Measurements from ENCODE around the gene ZIC1. TPM values are rescaled to one million over a fixed set of nuclear protein-coding genes. Genes with fewer than 3 reads are reported as not detected.

Gene ZIC1
- total RNA-seq, 2 donors from 2014 or later = not detected

DNA sequence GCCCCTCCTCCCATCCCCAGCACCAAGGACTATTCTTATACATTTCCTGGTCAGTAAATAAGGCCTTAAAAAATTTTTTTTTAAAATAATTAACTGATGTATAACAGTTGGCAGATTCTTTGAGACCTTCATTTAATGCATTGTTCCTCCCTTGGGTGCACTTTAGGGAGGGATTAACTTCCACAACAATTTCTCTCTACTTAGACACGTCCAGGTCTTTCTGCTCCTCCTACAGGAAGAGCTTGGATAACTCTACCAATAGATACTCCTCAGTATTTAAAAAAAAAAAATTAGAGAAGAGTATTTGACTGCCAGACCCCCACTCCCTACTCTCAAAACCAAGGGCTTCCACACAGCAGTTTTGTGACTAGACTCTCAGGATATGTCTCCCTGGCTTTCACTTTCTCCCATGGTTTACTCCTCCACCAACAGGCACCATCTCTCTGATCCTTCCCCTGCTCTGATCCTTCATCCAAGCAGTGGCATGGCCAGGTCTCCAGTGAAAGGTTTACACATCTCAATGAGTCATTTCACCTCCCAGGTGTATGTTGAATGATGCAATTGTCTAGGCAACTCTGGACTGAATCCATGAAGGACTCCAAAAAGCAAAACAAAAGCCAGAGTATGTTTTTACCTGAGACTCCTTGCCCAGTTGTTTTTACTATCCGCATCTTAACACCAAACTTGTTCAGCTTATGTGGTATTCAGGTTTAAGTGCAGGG, 10.2 kb upstream of the ZIC1 start:
- Histone ChIP-seq H3K27me3 (replicated peaks; ENCODE audit: insufficient read depth) (peaks cover 42% of the 10 kb centered on the region), H3K9me3 (no peaks in the 10 kb centered on the region), H3K4me1 (replicated peaks) (no peaks in the 10 kb centered on the region), H3K36me3 (no peaks in the 10 kb centered on the region), H3K4me3 (no peak overlapping the region), H3K27ac (no peak overlapping the region)
- 48% methylated on average over 2 of the region's 2 CpGs for WGBS
- no peak for DNase-seq (ENCODE audit: low spot score)
- intact Hi-C loops (cut with DNase I) = no loop called here
- TF ChIP-seq POLR2AphosphoS5 (IDR thresholded peaks at IDR 0.05) (no peak), POLR2A (IDR thresholded peaks at IDR 0.05) (no peak)
- TF ChIP-seq, protein P1, sequence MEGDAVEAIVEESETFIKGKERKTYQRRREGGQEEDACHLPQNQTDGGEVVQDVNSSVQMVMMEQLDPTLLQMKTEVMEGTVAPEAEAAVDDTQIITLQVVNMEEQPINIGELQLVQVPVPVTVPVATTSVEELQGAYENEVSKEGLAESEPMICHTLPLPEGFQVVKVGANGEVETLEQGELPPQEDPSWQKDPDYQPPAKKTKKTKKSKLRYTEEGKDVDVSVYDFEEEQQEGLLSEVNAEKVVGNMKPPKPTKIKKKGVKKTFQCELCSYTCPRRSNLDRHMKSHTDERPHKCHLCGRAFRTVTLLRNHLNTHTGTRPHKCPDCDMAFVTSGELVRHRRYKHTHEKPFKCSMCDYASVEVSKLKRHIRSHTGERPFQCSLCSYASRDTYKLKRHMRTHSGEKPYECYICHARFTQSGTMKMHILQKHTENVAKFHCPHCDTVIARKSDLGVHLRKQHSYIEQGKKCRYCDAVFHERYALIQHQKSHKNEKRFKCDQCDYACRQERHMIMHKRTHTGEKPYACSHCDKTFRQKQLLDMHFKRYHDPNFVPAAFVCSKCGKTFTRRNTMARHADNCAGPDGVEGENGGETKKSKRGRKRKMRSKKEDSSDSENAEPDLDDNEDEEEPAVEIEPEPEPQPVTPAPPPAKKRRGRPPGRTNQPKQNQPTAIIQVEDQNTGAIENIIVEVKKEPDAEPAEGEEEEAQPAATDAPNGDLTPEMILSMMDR (IDR thresholded peaks at IDR 0.05) = no peak

DNA sequence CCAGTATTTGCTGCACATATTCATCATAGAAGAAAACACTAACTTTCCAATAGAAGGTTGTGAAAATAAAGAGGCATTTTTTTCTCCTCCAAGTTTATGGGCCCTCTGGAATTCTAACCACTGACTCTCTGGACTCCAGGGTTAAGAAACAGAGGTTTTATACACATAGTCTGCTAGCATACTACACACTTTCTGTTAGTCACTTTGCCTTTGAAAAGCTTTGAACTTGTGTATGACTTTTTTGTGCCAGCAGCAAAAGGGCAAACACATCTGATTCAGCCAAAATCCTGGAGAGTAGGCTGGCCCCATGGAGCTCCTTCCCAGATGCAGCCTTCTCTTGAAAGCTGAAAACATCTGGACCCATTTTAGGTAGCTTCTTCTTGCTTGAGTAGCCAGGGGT, 9.1 kb upstream of the ZIC1 start:
- H3K4me1 ChIP-seq (replicated peaks) = no peaks in the 10 kb centered on the region
- intact Hi-C loops (cut with DNase I) = no loop called here
- no peak overlapping the region for H3K4me3 ChIP-seq
- TF ChIP-seq POLR2A (IDR thresholded peaks at IDR 0.05) = no peak
- TF ChIP-seq, protein P1 (IDR thresholded peaks at IDR 0.05) = no peak
- no peak for TF ChIP-seq POLR2AphosphoS5 (IDR thresholded peaks at IDR 0.05)
- peaks cover 45% of the 10 kb centered on the region for H3K27me3 ChIP-seq (replicated peaks; ENCODE audit: insufficient read depth)
- H3K9me3 ChIP-seq = no peaks in the 10 kb centered on the region
- no peaks in the 10 kb centered on the region for H3K36me3 ChIP-seq
- no peak overlapping the region for H3K27ac ChIP-seq
- DNase-seq (ENCODE audit: low spot score) = no peak

DNA sequence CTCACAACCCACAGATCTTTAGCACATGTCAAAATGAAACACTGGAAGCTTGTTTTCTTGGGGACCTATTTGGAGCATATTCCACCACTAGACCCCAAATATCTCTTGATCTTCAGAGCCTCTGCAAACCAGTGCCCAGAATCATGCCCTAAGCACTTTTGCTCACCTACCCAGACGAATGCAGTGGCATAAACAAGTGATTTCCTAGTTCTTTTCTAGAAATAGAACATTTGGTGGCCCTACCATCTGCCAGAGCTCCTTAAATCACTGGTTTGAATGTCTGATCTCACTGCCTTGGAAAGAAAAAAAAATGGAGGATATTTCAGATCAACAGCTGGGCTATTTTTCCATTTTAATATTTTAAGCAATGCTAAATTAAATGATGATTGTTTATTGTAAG, 8.2 kb upstream of the ZIC1 start:
- Histone ChIP-seq H3K4me3 (no peak overlapping the region), H3K36me3 (no peaks in the 10 kb centered on the region), H3K27ac (no peak overlapping the region), H3K9me3 (no peaks in the 10 kb centered on the region), H3K27me3 (replicated peaks; ENCODE audit: insufficient read depth) (peaks cover 45% of the 10 kb centered on the region), H3K4me1 (replicated peaks) (no peaks in the 10 kb centered on the region)
- 38% methylated on average over 1 of the region's 1 CpG for WGBS
- intact Hi-C loops (cut with DNase I) = no loop called here
- no peak for DNase-seq (ENCODE audit: low spot score)
- no peak for TF ChIP-seq POLR2A (IDR thresholded peaks at IDR 0.05)
- TF ChIP-seq, protein P1 (IDR thresholded peaks at IDR 0.05) = no peak
- TF ChIP-seq POLR2AphosphoS5 (IDR thresholded peaks at IDR 0.05) = no peak

DNA sequence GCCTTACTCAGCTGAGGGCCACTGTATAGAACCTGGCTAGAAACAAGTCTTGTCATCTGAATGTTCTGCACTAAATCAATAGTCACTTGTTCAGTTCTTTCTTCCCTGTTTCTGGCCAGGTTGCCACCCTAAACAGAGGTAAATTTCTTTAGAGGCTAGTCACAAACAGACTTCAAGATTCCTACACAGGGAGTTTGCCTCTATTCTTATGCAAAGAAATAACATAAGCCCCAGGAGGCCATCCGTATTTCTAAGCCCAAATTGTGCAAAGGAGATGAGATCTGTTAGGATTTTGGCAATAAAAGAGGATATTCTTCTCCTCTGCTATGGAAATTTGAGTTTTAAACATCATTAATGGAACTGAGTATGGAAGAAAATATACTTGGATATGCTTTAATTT, 7.7 kb upstream of the ZIC1 start:
- H3K27ac ChIP-seq = no peak overlapping the region
- H3K27me3 ChIP-seq (replicated peaks; ENCODE audit: insufficient read depth) = peaks cover 42% of the 10 kb centered on the region
- 19% methylated on average over 1 of the region's 1 CpG for WGBS
- H3K4me3 ChIP-seq = no peak overlapping the region
- intact Hi-C loops (cut with DNase I) = no loop called here
- no peak for DNase-seq (ENCODE audit: low spot score)
- H3K4me1 ChIP-seq (replicated peaks) = no peaks in the 10 kb centered on the region
- H3K9me3 ChIP-seq = no peaks in the 10 kb centered on the region
- no peaks in the 10 kb centered on the region for H3K36me3 ChIP-seq
- TF ChIP-seq, protein P1 (IDR thresholded peaks at IDR 0.05) = no peak
- TF ChIP-seq POLR2A (IDR thresholded peaks at IDR 0.05) = no peak
- TF ChIP-seq POLR2AphosphoS5 (IDR thresholded peaks at IDR 0.05) = no peak

DNA sequence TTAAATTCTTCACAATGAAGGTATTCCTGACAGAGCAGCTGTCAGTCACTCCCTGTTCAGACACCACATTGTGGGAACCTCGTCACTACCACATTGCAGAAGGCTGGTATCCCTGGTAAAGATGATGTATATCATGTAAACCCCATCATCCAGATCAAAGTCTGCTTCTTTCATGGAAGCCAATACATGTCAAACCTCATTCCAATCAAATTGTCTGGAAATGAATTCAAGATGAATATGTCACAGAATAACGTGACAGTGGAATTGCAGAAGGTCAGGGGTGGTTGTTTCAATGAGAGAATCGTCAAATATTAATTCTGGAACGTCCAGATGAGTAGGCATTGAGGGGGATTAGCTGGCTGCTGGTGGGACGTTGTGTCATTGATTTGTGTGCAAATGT, 7.0 kb upstream of the ZIC1 start:
- peaks cover 39% of the 10 kb centered on the region for H3K27me3 ChIP-seq (replicated peaks; ENCODE audit: insufficient read depth)
- TF ChIP-seq POLR2A (IDR thresholded peaks at IDR 0.05) (no peak), POLR2AphosphoS5 (IDR thresholded peaks at IDR 0.05) (no peak)
- TF ChIP-seq, protein P1 (IDR thresholded peaks at IDR 0.05) = no peak
- no peak overlapping the region for H3K27ac ChIP-seq
- H3K36me3 ChIP-seq = no peaks in the 10 kb centered on the region
- whole genome bisulfite sequencing = 24% methylated on average over 5 of the region's 5 CpGs
- no peaks in the 10 kb centered on the region for H3K4me1 ChIP-seq (replicated peaks)
- H3K9me3 ChIP-seq = no peaks in the 10 kb centered on the region
- H3K4me3 ChIP-seq = no peak overlapping the region
- no peak for DNase-seq (ENCODE audit: low spot score)
- intact Hi-C loops (cut with DNase I) = no loop called here
